ENCODE data around the gene SHQ1. TPM values are rescaled to one million over a fixed set of nuclear protein-coding genes. Genes with fewer than 3 reads are reported as not detected.

Gene SHQ1
- total RNA-seq, 1 experiment from 2014 or later = 27.6 TPM

DNA sequence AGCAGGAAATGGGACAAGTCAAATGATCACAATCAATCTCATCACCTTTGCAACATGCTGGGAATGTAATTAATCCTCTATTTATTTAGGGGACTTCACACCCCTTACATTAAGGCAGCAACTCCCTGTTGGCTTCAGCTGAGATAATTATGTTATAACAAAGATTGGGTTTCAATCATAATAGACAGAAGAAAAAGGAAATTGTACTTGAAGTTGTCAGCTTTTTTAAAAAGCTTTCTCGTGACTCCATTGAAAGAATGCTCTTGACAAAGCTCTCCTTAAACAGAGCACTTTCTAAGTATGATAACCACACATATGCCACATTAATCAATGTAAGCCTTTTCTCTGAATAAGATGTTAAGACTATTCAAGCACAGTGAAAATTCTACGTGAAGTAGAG, 65.7 kb downstream of the SHQ1 start (continued):
- TF ChIP-seq ATF3 (IDR thresholded peaks at IDR 0.05) = no peak

- Histone ChIP-seq H3K79me2 (ENCODE audit: insufficient read depth, low read length) (no peaks in the 10 kb centered on the region), H3K4me3 (replicated peaks in 1 of 2; ENCODE audit: low read depth in 1 of 2, low read length in 2 of 2) (no peak overlapping the region), H3K9me2 (ENCODE audit: insufficient read depth) (no peaks in the 10 kb centered on the region), H3K36me3 (ENCODE audit: control insufficient read depth in 1 of 2, insufficient read depth in 2 of 2, low read length in 2 of 2) (peaks cover 0 to 4% of the 10 kb centered on the region in 2 experiments; a peak in 1 of 4 replicates), H3K4me2 (ENCODE audit: low read length) (no peak overlapping the region), H3K27ac (ENCODE audit: low read depth, low read length) (no peak overlapping the region), H3K9me3 (ENCODE audit: control insufficient read depth in 1 of 2, insufficient read depth in 1 of 2, low read depth in 1 of 2, low read length in 2 of 2) (no peaks in the 10 kb centered on the region), H2AFZ (ENCODE audit: low read depth, low read length, poor library complexity, severe bottlenecking) (no peak overlapping the region), H3K4me1 (ENCODE audit: control insufficient read depth in 1 of 2, insufficient read depth in 2 of 2, low read length in 2 of 2) (no peaks in the 10 kb centered on the region), H3K9ac (ENCODE audit: low read length) (no peak overlapping the region), H3K27me3 (ENCODE audit: insufficient read depth, low read length) (no peaks in the 10 kb centered on the region), H4K20me1 (ENCODE audit: insufficient read depth) (no peaks in the 10 kb centered on the region)
- ChIA-PET CTCF (no interaction called here), RAD21 (ENCODE audit: low non-redundant PET in 1 of 2, low total read pairs in 2 of 2, uncharacterized antibody in 2 of 2, unreplicated experiment in 2 of 2) (no interaction called here), POLR2A (no interaction called here)
- no peak for DNase-seq (ENCODE audit: low read depth, low spot score)
- TF ChIP-seq FOSL1 (IDR thresholded peaks at IDR 0.05; ENCODE audit: low read depth) = no peak
- no peak for TF ChIP-seq SRF (IDR thresholded peaks at IDR 0.05; ENCODE audit: low read depth)
- TF ChIP-seq YY1 (IDR thresholded peaks at IDR 0.05; ENCODE audit: extremely low read depth, insufficient replicate concordance, low read depth, low read length) = no peak
- no peak for TF ChIP-seq JUND (IDR thresholded peaks at IDR 0.05)
- no peak for TF ChIP-seq POLR2AphosphoS5 (IDR thresholded peaks at IDR 0.05; ENCODE audit: low read depth, low read length)
- TF ChIP-seq TCF7L2 (IDR thresholded peaks at IDR 0.05; ENCODE audit: borderline replicate concordance, extremely low read depth, insufficient read depth, insufficient read length) = no peak
- TF ChIP-seq POLR2A (IDR thresholded peaks at IDR 0.05; ENCODE audit: borderline replicate concordance, extremely low read depth, insufficient read depth, insufficient read length) = no peak
- intact Hi-C loops (cut with micrococcal nuclease) = no loop called here
- ATAC-seq = no peak
- BruUV-seq (replicated peaks) = no TSS peak
Observed at GRCh38 chr3:72769758-72770540, 78.3 kb downstream of the SHQ1 start.

GRCh38 chr3:72768936-72769335, 79.3 kb downstream of the SHQ1 start:
- ChIA-PET POLR2A (no interaction called here), CTCF (no interaction called here), RAD21 (ENCODE audit: low non-redundant PET in 1 of 2, low total read pairs in 2 of 2, uncharacterized antibody in 2 of 2, unreplicated experiment in 2 of 2) (no interaction called here)
- peaks cover 0 to 4% of the 10 kb centered on the region in 2 experiments; a peak in 1 of 4 replicates for H3K36me3 ChIP-seq (ENCODE audit: control insufficient read depth in 1 of 2, insufficient read depth in 2 of 2, low read length in 2 of 2)
- no peak overlapping the region for H3K27ac ChIP-seq (ENCODE audit: low read depth, low read length)
- no peaks in the 10 kb centered on the region for H3K27me3 ChIP-seq (ENCODE audit: insufficient read depth, low read length)
- H3K9me3 ChIP-seq (ENCODE audit: control insufficient read depth in 1 of 2, insufficient read depth in 1 of 2, low read depth in 1 of 2, low read length in 2 of 2) = no peaks in the 10 kb centered on the region
- H3K4me3 ChIP-seq (replicated peaks in 1 of 2; ENCODE audit: low read depth in 1 of 2, low read length in 2 of 2) = no peak overlapping the region
- BruUV-seq (replicated peaks) = no TSS peak
- H4K20me1 ChIP-seq (ENCODE audit: insufficient read depth) = no peaks in the 10 kb centered on the region
- no peak overlapping the region for H3K9ac ChIP-seq (ENCODE audit: low read length)
- ATAC-seq = no peak
- H3K4me1 ChIP-seq (ENCODE audit: control insufficient read depth in 1 of 2, insufficient read depth in 2 of 2, low read length in 2 of 2) = no peaks in the 10 kb centered on the region
- intact Hi-C loops (cut with micrococcal nuclease) = no loop called here
- H2AFZ ChIP-seq (ENCODE audit: low read depth, low read length, poor library complexity, severe bottlenecking) = no peak overlapping the region
- H3K4me2 ChIP-seq (ENCODE audit: low read length) = no peak overlapping the region
- no peak for DNase-seq (ENCODE audit: low read depth, low spot score)
- no peaks in the 10 kb centered on the region for H3K79me2 ChIP-seq (ENCODE audit: insufficient read depth, low read length)
- H3K9me2 ChIP-seq (ENCODE audit: insufficient read depth) = no peaks in the 10 kb centered on the region
- TF ChIP-seq FOSL1 (IDR thresholded peaks at IDR 0.05; ENCODE audit: low read depth) (no peak), YY1 (IDR thresholded peaks at IDR 0.05; ENCODE audit: extremely low read depth, insufficient replicate concordance, low read depth, low read length) (no peak), POLR2A (IDR thresholded peaks at IDR 0.05; ENCODE audit: borderline replicate concordance, extremely low read depth, insufficient read depth, insufficient read length) (no peak), EGR1 (IDR thresholded peaks at IDR 0.05; ENCODE audit: low read depth) (no peak), CBX3 (IDR thresholded peaks at IDR 0.05; ENCODE audit: low read depth) (no peak), ATF3 (IDR thresholded peaks at IDR 0.05) (no peak), REST (IDR thresholded peaks at IDR 0.05; ENCODE audit: low read depth) (no peak), SP1 (IDR thresholded peaks at IDR 0.05; ENCODE audit: low read depth) (no peak), EZH2phosphoT487 (IDR thresholded peaks at IDR 0.05; ENCODE audit: borderline replicate concordance) (no peak), SRF (IDR thresholded peaks at IDR 0.05; ENCODE audit: low read depth) (no peak)

All from HCT116 (cell line).